HG03139 (cell line): ENCODE results near the gene NADSYN1.

ENCODE experiments used
- ATAC-seq: cut with Tn5 transposase; IDR thresholded peaks from one replicate; pipeline ENCODE4 v1.9.1; 2021; ENCODE audit not compliant: unreplicated experiment

NADSYN1 gene

GRCh38 chr11:71472357-71472885 is 19.4 kb downstream of the NADSYN1 start:
- no peak for ATAC-seq

GRCh38 chr11:71472941-71473792 is 20.2 kb downstream of the NADSYN1 start:
- no peak for ATAC-seq

- ATAC-seq, result no peak
Observed at GRCh38 chr11:71473793-71474080, 20.7 kb downstream of the NADSYN1 start.

- no peak for ATAC-seq
Observed at GRCh38 chr11:71474141-71474770, 21.3 kb downstream of the NADSYN1 start.

GRCh38 chr11:71474771-71475483 is 21.9 kb downstream of the NADSYN1 start:
- ATAC-seq, result no peak

GRCh38 chr11:71476031-71476430 is 23.0 kb downstream of the NADSYN1 start:
- no peak for ATAC-seq

GRCh38 chr11:71476926-71477640 is 24.1 kb downstream of the NADSYN1 start:
- ATAC-seq, result no peak

GRCh38 chr11:71477641-71478527 is 24.9 kb downstream of the NADSYN1 start:
- no peak for ATAC-seq

- no peak for ATAC-seq
Observed at GRCh38 chr11:71478528-71478840, 25.5 kb downstream of the NADSYN1 start.

GRCh38 chr11:71481101-71481960 is 28.3 kb downstream of the NADSYN1 start:
- no peak for ATAC-seq

GRCh38 chr11:71482216-71482615 is 29.2 kb downstream of the NADSYN1 start:
- ATAC-seq, result no peak

- no peak for ATAC-seq
Observed at GRCh38 chr11:71482746-71483364, 29.9 kb downstream of the NADSYN1 start.

- ATAC-seq, result no peak
Observed at GRCh38 chr11:71483692-71484091, 30.7 kb downstream of the NADSYN1 start.

- no peak for ATAC-seq
Observed at GRCh38 chr11:71484248-71485062, 31.5 kb downstream of the NADSYN1 start.

- ATAC-seq, result no peak
Observed at GRCh38 chr11:71485063-71485399, 32.0 kb downstream of the NADSYN1 start.

GRCh38 chr11:71485466-71485865 is 32.5 kb downstream of the NADSYN1 start:
- ATAC-seq, result no peak

GRCh38 chr11:71486320-71486719 is 33.3 kb downstream of the NADSYN1 start:
- ATAC-seq, result no peak

- no peak for ATAC-seq
Observed at GRCh38 chr11:71488681-71489270, 35.8 kb downstream of the NADSYN1 start.
